ENCODE data around the gene FAM181A.

FAM181A gene

DNA sequence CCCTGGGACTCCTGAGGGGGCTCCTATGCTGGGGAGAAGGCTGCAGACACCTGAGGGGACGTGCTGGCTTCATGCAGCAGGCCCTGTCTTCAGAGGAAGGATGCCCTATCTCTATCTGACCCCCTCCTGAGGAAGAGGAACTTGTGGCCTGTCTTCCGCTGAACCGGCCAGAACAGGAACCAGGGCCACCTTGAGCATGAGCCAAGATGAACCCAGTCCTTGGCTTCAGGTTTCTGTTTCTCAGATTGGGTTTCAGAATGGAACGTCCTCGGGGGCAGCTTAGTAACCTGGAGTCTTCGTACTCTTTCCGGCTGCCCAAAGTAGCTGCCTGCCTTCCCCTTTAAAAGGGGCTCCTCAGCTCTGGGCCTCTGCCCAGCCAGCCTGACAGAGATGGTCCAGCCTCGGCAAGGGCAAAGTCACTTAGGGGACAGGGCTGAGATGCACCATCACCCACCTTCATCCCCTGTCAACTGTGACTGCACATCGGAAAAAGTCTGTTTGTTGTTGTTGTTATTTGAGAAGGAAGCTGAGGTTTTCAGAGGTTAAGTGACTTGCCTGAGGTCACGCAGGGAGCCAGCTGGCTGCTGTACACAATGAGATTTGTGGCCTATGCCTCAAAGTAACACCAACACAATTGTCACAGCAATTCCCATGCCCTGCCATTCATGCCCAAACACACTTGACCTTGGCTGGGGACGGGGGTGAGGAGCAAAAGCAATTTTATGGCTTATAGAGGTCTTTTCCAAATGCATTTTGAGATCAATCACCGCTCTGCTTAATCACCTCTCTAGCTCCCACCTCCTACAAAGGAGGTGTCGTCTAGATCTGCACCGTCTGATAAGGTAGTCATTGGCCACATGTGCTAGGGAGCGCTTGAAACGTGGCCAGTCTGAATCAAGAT lies 35.8 kb downstream of the FAM181A start:
- no peak for DNase-seq (ENCODE audit: low spot score)

DNA sequence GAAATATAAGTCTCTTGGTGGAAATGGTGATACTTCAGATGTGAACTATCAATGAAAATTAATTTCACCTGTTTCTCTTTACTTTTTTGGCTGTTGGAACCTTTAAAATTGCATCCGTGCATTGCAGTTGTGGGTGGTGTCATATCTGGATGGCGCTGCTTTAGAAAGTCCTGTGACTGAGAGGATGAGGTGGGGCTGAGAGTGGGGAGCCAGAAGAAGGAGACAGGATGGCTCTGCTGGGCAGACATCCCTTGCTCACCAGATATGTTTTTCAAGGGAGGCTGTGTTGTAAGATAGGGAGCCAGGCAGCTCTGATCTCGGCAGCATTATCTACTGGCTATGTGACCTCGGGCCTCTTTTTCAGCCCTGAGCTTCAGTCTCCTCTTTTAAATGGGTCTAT lies 36.5 kb downstream of the FAM181A start:
- DNase-seq (ENCODE audit: low spot score), result no peak

- no peak for DNase-seq (ENCODE audit: low spot score)
Measured at GRCh38 chr14:93964281-93964680, 37.1 kb downstream of the FAM181A start.

DNA sequence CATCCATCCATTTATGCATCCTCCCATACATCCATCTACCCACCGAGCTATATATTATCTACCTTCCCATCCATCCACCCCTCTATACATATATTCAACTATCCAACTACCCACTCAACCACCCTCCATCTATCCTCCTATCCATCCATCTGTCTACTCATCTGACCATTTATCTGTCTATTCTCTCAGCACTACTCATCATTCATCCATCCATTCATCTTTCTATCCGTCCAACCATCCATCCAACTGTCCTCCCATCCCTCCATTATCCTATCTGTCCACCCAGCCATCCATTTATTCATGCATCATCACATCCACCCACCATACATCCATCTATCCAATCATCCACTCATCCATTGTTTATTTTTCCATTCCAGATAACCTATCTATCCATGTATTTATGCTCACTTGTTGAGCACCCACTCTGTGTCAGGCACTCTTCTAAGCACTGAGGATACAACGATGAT lies 37.7 kb downstream of the FAM181A start:
- no peak for DNase-seq (ENCODE audit: low spot score)

DNA sequence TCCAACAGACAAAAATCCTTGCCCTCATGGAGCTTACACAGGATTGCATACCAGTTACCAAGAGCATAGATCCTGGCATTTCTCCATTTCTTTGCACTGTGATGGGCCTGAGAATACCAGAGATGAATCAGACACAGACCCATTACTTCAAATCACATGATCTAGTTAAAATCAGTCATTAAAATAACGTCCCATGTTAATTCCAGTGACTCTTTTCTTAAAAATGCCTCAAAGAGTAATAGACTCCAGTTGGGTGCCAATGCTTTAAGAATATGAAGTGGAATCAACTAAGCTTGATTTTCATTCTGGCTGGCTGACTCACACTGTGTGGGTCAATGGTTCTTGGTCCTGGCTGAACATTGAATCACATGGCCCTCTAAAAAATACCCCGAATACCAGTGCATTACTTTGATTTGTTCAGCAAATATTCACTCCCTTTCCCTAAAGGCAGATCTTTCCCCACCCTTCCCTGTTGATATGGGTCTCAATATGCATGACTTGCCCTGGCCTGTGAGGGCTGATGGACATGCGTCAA lies 38.2 kb downstream of the FAM181A start:
- no peak for DNase-seq (ENCODE audit: low spot score)

DNA sequence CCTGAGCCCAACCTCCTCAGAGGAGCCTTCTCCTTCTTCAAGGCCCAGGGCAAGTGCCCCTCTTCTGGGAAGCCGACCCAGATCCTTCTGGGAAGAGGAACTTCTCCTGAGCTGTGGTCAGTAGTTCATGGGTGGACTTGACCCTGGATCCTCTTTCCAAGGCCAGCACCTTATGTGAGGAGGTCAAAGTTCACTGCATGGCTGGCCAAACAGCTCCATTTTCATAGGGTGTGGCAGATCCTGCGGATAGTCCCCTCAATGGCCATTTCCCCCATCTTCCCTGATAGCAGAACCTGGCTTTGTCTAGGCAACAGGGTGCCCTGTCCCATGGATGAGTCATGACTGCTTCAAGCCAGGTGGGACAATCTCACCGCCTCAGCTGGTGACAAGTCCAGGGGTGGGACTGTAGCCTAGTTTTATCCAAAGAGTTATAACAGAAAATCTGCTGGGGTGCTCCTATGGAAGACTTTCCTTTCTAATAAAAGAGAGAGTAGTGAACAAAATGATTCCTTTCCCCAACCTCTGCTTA lies 38.9 kb downstream of the FAM181A start:
- no peak for DNase-seq (ENCODE audit: low spot score)

DNA sequence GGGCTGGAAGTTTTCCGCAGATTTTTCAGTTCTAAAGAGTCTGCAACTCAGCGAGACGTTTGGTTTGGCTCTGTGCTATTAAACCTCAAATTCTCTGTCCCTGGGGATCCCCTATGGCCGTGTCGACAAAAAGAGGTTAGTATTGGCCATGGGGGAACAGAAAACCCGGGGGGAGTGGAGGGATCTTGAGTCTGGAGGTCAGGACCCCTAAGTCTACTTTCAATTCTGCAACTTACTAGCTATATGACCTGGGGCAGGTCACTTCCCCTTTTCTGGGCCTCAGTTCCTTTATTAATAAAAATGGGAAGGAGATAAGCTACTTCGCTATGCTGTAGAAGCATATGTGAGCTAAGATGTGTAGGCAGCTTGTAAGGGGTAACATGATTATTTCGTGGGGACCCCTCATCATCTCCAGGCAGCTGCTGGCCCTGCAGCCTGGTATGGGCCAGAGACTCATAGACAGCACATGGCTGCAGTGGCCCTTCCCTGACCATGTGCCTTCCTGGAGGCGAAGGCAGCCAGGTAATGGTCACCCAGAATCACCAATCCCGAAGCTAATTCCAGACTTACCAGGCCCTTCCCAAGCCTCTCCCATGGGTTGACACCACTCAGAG lies 40.6 kb downstream of the FAM181A start:
- DNase-seq (ENCODE audit: low spot score), result no peak

DNA sequence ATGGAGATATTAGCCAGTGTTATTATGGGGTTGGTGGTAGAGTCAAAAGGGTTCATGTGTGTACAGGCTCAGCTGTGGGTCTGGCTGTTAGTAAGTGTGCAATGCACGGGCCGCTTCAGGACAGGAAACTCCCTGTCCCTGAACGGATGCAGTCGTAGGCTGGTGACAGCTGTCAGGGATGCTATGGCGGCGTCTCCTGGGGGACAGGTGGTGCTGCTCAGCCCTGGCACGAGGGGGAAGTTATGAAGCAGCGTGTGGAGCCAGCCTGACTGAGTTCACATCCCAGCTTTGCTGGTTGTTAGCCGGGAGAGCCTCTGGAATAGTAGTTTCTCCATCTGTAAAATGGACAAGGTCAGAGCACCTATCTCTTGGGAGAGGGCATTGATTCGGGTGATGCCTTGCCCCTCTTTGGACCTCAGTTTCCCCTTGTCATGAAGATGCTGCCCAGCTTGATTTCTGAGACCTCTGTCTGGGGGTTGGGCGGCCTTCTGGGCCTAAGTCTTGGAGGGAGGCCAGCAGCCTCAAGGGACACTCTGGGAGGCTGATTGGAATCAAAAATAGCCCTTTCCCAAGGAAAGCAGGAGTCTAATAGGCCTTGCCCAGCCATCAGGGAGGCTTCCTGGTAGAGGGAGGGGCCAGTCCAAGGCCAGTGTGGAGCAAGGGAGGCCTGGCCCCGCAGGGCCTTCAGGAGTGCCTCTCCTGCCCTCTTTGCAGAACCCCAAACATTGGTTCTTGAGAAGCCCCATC lies 42.1 kb downstream of the FAM181A start:
- DNase-seq (ENCODE audit: low spot score), result no peak

- no peak for DNase-seq (ENCODE audit: low spot score)
Measured at GRCh38 chr14:93970585-93970964, 43.4 kb downstream of the FAM181A start.

DNA sequence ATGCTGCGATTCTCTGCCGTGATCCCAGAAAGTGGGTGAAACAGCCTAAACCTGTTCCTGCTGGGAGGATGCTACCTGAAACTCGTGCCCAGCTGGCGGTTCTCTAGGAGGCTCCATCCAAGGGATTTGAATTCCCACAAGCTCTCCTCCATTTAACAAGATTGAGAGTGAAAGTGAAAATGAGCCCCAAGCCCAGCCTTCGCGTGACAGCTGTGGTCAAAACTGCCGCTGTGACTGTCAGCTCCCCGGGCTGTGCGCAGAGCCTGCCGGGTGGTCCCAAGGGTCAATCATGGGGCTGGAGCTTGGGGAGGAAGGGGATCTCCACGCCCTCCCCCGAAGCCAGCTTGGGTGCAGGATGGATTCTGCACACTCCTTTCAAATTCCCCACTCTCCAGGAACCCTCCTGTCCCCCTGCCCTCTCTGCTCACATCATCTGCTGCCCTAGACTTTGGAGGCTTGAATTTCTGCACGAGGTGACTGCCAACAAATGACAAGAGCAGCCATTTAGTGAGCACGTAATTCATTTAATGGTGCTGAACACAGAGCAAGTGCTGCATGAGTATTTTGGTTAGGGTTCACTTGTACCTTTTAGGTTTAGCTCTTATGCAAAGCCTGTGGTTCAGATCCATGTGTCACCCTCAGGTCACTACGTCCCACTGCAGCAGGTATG lies 44.0 kb downstream of the FAM181A start:
- no peak for DNase-seq (ENCODE audit: low spot score)

GRCh38 chr14:93971635-93972027 lies 44.5 kb downstream of the FAM181A start:
- no peak for DNase-seq (ENCODE audit: low spot score)

GRCh38 chr14:93972618-93973205 lies 45.6 kb downstream of the FAM181A start:
- no peak for DNase-seq (ENCODE audit: low spot score)

DNA sequence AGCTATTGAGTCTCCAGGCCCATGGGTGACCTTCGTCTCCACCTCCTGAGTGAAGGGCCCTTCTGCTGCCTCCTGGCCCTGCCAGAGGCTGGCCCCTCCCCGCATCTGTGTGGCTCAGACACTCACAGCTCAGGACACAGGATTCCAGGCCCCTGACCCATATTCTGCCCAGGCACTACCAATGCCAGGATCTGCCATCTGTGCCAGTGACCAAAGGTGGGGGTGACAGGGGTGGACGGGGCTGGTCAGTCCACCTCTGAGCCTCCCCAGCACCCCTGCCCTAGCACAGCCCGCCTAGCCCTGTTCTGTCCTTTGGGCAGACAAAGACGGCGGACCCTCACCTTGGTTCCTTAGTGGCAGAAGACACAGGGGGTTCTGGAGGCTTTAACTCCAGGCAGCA lies 46.5 kb downstream of the FAM181A start:
- DNase-seq (ENCODE audit: low spot score), result no peak

GRCh38 chr14:93974299-93974698 lies 47.2 kb downstream of the FAM181A start:
- no peak for DNase-seq (ENCODE audit: low spot score)

DNA sequence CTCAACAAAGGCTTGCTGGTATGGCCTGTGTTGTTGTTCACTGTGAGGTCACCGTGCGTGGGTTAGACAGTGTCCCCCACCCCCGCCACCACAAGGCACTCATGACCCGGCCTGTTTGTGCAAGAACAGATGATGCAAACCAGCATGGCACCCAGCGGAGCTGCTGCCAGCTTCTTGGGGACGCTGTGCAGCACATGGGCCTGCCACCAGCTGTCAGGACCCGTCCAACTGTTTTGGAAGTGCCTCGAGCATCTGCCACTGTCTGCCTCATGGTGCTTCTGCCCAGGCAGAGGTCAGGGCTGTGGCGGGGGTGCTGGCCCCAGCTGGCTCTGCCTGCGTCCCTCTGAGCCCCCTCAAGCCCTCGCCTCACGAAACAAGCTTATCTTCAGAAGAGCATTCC lies 47.7 kb downstream of the FAM181A start:
- no peak for DNase-seq (ENCODE audit: low spot score)

DNA sequence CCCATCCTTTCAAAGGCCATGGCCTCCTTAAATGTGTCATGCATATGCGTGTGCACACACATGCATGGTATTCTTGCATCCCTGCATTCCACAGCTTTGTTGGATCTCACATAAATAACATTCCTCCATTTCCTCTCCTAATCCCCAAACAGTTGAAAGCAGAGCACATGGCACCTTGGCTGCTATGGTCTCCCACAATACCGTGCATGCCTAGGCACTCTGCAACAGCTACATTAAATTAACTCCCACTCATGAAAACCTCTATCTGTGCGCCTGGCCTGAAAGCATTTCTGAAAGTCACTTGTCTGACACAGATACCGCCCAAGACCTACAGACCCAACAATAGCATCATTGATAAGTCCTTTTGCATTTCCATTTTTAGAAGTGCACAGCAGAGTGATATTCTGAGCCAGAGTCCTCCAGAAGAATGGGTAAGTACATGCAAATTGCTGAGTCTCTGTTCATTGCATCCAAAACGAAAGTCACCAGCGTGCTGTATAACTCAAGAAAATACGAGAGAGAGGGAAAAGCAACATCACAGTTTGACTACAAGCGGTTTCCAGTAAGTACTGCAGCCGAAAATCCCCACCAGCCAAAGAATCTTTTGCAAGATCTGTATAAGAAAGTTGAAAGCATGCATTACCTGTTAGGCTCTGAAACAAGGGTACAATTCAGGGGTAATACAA lies 48.8 kb downstream of the FAM181A start:
- DNase-seq (ENCODE audit: low spot score), result no peak

DNA sequence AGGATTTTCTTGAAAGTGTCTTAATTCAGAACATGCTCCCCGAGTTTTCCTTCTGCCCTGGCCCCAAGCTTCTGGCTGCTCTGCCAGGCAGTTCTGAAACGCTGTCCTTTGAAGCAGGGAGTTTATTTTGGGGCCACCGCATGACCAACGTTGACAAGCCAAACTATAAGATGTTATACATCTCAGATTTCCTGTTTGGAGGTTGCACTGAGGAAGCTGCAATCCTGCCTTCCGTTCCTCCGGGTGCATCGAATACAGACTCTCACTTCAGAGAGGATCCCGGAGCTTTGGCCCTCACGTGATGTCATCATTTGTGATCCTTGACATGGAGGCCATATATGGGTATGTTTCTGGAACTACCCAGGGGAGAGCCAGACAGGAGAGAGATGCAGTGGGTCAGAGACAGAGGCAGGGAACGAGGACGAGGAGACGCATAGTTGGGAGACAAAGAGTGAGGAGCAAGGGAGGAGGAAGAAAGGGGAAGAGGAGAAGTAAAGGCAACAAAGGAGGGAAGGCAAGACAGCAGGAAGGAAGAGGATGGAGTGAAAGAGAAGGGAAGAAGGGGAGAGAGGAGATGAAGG lies 49.4 kb downstream of the FAM181A start, which contains the start of gene ASB2:
Gene ASB2, minus strand, starts transcription at position 94 of the 581 bp plus-strand sequence. CDS start 12,031 bp downstream, outside the sequence.
- no peak for DNase-seq (ENCODE audit: low spot score)

GRCh38 chr14:93977171-93977570 lies 50.0 kb downstream of the FAM181A start:
- no peak for DNase-seq (ENCODE audit: low spot score)

- DNase-seq (ENCODE audit: low spot score), result no peak
Measured at GRCh38 chr14:93977790-93978581, 50.8 kb downstream of the FAM181A start.

All from HuH-7 (cell line).